Thymus (tissue), 11 donors: Measurements from ENCODE around the gene FERMT1. TPM values are rescaled to one million over a fixed set of nuclear protein-coding genes. Genes with fewer than 3 reads are reported as not detected.

ENCODE experiments used
- DNase-seq, 9 donors: peaks; one replicate each; pipeline ENCODE4 v3.0.0-alpha.2; 2013; ENCODE audit warnings: low spot score in 9 of 9, low read depth in 6 of 9, missing footprints in 1 of 9
- H3K27ac ChIP-seq, 2 donors: one replicate each; pipeline ENCODE4 v1.5.1; 2013; ENCODE audit warnings: control low read depth in 1 of 2, low read depth in 1 of 2, low read length in 1 of 2, mild to moderate bottlenecking in 1 of 2, moderate library complexity in 1 of 2
- H3K27me3 ChIP-seq, 2 donors: one replicate each; pipeline ENCODE4 v1.5.1; 2013; ENCODE audit warnings: low read length in 1 of 2; ENCODE audit not compliant: control insufficient read depth in 2 of 2, insufficient read depth in 1 of 2
- H3K36me3 ChIP-seq, 2 donors: one replicate each; pipeline ENCODE4 v1.5.1; 2013; ENCODE audit warnings: low read length in 1 of 2, mild to moderate bottlenecking in 1 of 2, moderate library complexity in 1 of 2; ENCODE audit not compliant: control insufficient read depth in 2 of 2, insufficient read depth in 2 of 2
- H3K4me1 ChIP-seq, 2 donors: one replicate each; pipeline ENCODE4 v1.5.1; 2013; ENCODE audit warnings: low read length in 2 of 2; ENCODE audit not compliant: control insufficient read depth in 2 of 2, insufficient read depth in 2 of 2
- H3K4me3 ChIP-seq, 2 donors: one replicate each; pipeline ENCODE4 v1.5.1; 2013; ENCODE audit warnings: low read length in 2 of 2, control low read depth in 1 of 2, mild to moderate bottlenecking in 1 of 2
- H3K9me3 ChIP-seq, 2 donors: one replicate each; pipeline ENCODE4 v1.5.1; 2013; ENCODE audit warnings: low read length in 1 of 2, mild to moderate bottlenecking in 1 of 2; ENCODE audit not compliant: control insufficient read depth in 2 of 2, insufficient read depth in 1 of 2
- WGBS: extraction: QIAGEN DNeasy Blood & Tissue Kit; methylation state at CpG from one replicate; pipeline ENCODE4 v1.1.7; 2013; 5-methylcytosine and 5-hydroxymethylcytosine counted together
- polyA plus RNA-seq: library from polyadenylated mRNA; stranded (reverse); fragments of 200-250 nt; gene quantifications from one replicate; pipeline ENCODE4 v1.2.3, GENCODE V29; 2013
- total RNA-seq: library from RNA; stranded (reverse); fragments of 120-200 nt; gene quantifications from one replicate; pipeline ENCODE4 v1.2.4, GENCODE V29; 2013
- donor health status: healthy.

Gene FERMT1
- total and polyA plus RNA-seq, 2 donors, result 3.7 to 5.8 TPM

GRCh38 chr20:6142348-6142993 lies 19.6 kb upstream of the FERMT1 start:
- Histone ChIP-seq H3K4me1 (no peaks in the 10 kb centered on the region), H3K4me3 (no peak overlapping the region), H3K36me3 (no peaks in the 10 kb centered on the region), H3K27ac (no peak overlapping the region), H3K9me3 (no peaks in the 10 kb centered on the region), H3K27me3 (no peaks in the 10 kb centered on the region)
- peak in 8 of 9 donors; percentile 16 to 59 (median 42) for DNase-seq
- 6% methylated on average over 10 of the region's 10 CpGs for WGBS

- no peaks in the 10 kb centered on the region for H3K9me3 ChIP-seq
- no peak overlapping the region for H3K27ac ChIP-seq
- no peak for DNase-seq
- no peak overlapping the region for H3K4me3 ChIP-seq
- H3K36me3 ChIP-seq, result no peaks in the 10 kb centered on the region
- no peaks in the 10 kb centered on the region for H3K4me1 ChIP-seq
- no peaks in the 10 kb centered on the region for H3K27me3 ChIP-seq
- 65% methylated on average over 3 of the region's 3 CpGs for WGBS
Measured at GRCh38 chr20:6140947-6141346, 18.1 kb upstream of the FERMT1 start.

- WGBS, result 88% methylated on average over 8 of the region's 8 CpGs
- Histone ChIP-seq H3K27ac (no peak overlapping the region), H3K27me3 (no peaks in the 10 kb centered on the region), H3K9me3 (no peaks in the 10 kb centered on the region), H3K36me3 (no peaks in the 10 kb centered on the region), H3K4me3 (no peak overlapping the region), H3K4me1 (no peaks in the 10 kb centered on the region)
- DNase-seq, result no peak
Measured at GRCh38 chr20:6135347-6135746, 12.5 kb upstream of the FERMT1 start.

- Histone ChIP-seq H3K9me3 (no peaks in the 10 kb centered on the region), H3K36me3 (no peaks in the 10 kb centered on the region), H3K27ac (no peak overlapping the region), H3K27me3 (no peaks in the 10 kb centered on the region), H3K4me1 (no peaks in the 10 kb centered on the region), H3K4me3 (no peak overlapping the region)
- WGBS, result 92% methylated on average over 8 of the region's 8 CpGs
- DNase-seq, result no peak
Measured at GRCh38 chr20:6134592-6134991, 11.8 kb upstream of the FERMT1 start.

GRCh38 chr20:6130045-6130444 lies 7.2 kb upstream of the FERMT1 start:
- no peak overlapping the region for H3K4me3 ChIP-seq
- H3K36me3 ChIP-seq, result no peaks in the 10 kb centered on the region
- no peaks in the 10 kb centered on the region for H3K9me3 ChIP-seq
- H3K27ac ChIP-seq, result no peak overlapping the region
- H3K27me3 ChIP-seq, result peaks cover 0 to 2% of the 10 kb centered on the region in 2 donors
- DNase-seq, result no peak
- no peaks in the 10 kb centered on the region for H3K4me1 ChIP-seq
- WGBS, result 97% methylated on average over 5 of the region's 5 CpGs

GRCh38 chr20:6127825-6128224 lies 5.0 kb upstream of the FERMT1 start:
- no peak overlapping the region for H3K4me3 ChIP-seq
- no peak for DNase-seq
- H3K27me3 ChIP-seq, result peaks cover 9 to 20% of the 10 kb centered on the region in 2 donors
- no peaks in the 10 kb centered on the region for H3K36me3 ChIP-seq
- no peaks in the 10 kb centered on the region for H3K9me3 ChIP-seq
- WGBS, result 96% methylated on average over 4 of the region's 4 CpGs
- H3K4me1 ChIP-seq, result peaks cover 0 to 4% of the 10 kb centered on the region in 2 donors
- no peak overlapping the region for H3K27ac ChIP-seq

GRCh38 chr20:6126846-6127245 lies 4.0 kb upstream of the FERMT1 start:
- H3K27ac ChIP-seq, result no peak overlapping the region
- no peak for DNase-seq
- H3K4me3 ChIP-seq, result no peak overlapping the region
- H3K9me3 ChIP-seq, result no peaks in the 10 kb centered on the region
- WGBS, result 95% methylated on average over 2 of the region's 2 CpGs
- H3K4me1 ChIP-seq, result peaks cover 0 to 4% of the 10 kb centered on the region in 2 donors
- peaks cover 18 to 29% of the 10 kb centered on the region in 2 donors for H3K27me3 ChIP-seq
- H3K36me3 ChIP-seq, result no peaks in the 10 kb centered on the region

GRCh38 chr20:6123649-6124014 lies 802 bp upstream of the FERMT1 start:
- no peak overlapping the region for H3K27ac ChIP-seq

GRCh38 chr20:6122111-6122872 lies 538 bp downstream of the FERMT1 start:
- Histone ChIP-seq H3K36me3 (no peaks in the 10 kb centered on the region), H3K27me3 (peaks cover 21 to 36% of the 10 kb centered on the region in 2 donors), H3K4me1 (peaks cover 0 to 4% of the 10 kb centered on the region in 2 donors), H3K27ac (peak overlapping the region; percentile 41 to 69), H3K4me3 (peak overlapping the region; percentile 25 to 30), H3K9me3 (no peaks in the 10 kb centered on the region)
- 6% methylated on average over 27 of the region's 27 CpGs for WGBS
- DNase-seq, result peak in 1 of 9 donors; percentile 23

More at GRCh38 chr20:6123649-6124014, 802 bp upstream of the FERMT1 start:
- WGBS, result 96% methylated on average over 4 of the region's 4 CpGs
- H3K4me1 ChIP-seq, result peaks cover 0 to 4% of the 10 kb centered on the region in 2 donors
- H3K27me3 ChIP-seq, result peaks cover 21 to 36% of the 10 kb centered on the region in 2 donors
- H3K36me3 ChIP-seq, result no peaks in the 10 kb centered on the region
- no peaks in the 10 kb centered on the region for H3K9me3 ChIP-seq
- no peak overlapping the region for H3K4me3 ChIP-seq
- DNase-seq, result no peak
